Dedifferentiated amniotic fluid mesenchymal stem cell (primary cell): ENCODE results near the gene RBM3.

ENCODE experiments used
- DNase-seq: peaks from one replicate; pipeline ENCODE4 v3.0.0-alpha.2; 2016; ENCODE audit errors: extremely low spot score

RBM3 gene

GRCh38 chrX:48576108-48576507 is 1.8 kb downstream of the RBM3 start:
- DNase-seq, result no peak

GRCh38 chrX:48578661-48579128 is 4.4 kb downstream of the RBM3 start:
- no peak for DNase-seq

- DNase-seq, result no peak
Measured at GRCh38 chrX:48579259-48579658, 5.0 kb downstream of the RBM3 start.

- DNase-seq, result no peak
Measured at GRCh38 chrX:48580662-48581061, 6.4 kb downstream of the RBM3 start.

GRCh38 chrX:48584698-48585097 is 10.4 kb downstream of the RBM3 start:
- DNase-seq, result no peak

GRCh38 chrX:48589482-48590162 is 15.3 kb downstream of the RBM3 start:
- no peak for DNase-seq

- DNase-seq, result no peak
Measured at GRCh38 chrX:48590203-48591103, 16.2 kb downstream of the RBM3 start.

- no peak for DNase-seq
Measured at GRCh38 chrX:48591255-48591791, 17.0 kb downstream of the RBM3 start.

- no peak for DNase-seq
Measured at GRCh38 chrX:48592971-48593370, 18.7 kb downstream of the RBM3 start.

GRCh38 chrX:48595929-48596328 is 21.6 kb downstream of the RBM3 start:
- no peak for DNase-seq

- peak; percentile 90 for DNase-seq
Measured at GRCh38 chrX:48597353-48598264, 23.3 kb downstream of the RBM3 start, which contains the start of gene WDR13. WDR13 (plus strand) TSS chrX:48597492; CDS start chrX:48597997, 505 bp downstream.

GRCh38 chrX:48598614-48599013 is 24.3 kb downstream of the RBM3 start:
- no peak for DNase-seq

GRCh38 chrX:48599341-48599740 is 25.1 kb downstream of the RBM3 start:
- DNase-seq, result no peak

GRCh38 chrX:48600226-48600625 is 25.9 kb downstream of the RBM3 start:
- DNase-seq, result no peak

GRCh38 chrX:48601741-48602394 is 27.6 kb downstream of the RBM3 start:
- no peak for DNase-seq

- no peak for DNase-seq
Measured at GRCh38 chrX:48604701-48605100, 30.4 kb downstream of the RBM3 start.

GRCh38 chrX:48606091-48606490 is 31.8 kb downstream of the RBM3 start:
- DNase-seq, result no peak

GRCh38 chrX:48611703-48612102 is 37.4 kb downstream of the RBM3 start:
- no peak for DNase-seq

- DNase-seq, result no peak
Measured at GRCh38 chrX:48613502-48614160, 39.3 kb downstream of the RBM3 start.

GRCh38 chrX:48616576-48616975 is 42.3 kb downstream of the RBM3 start:
- no peak for DNase-seq
